GM21360 (cell line): ENCODE measurements around the gene MYOF.
"Not testable (repeated sequence)": the region's sequence is repeated elsewhere in the genome, so short reads cannot be mapped to it uniquely, and the experiment has no call there.

Experiments
- ATAC-seq: cut with Tn5 transposase; IDR thresholded peaks from one replicate; pipeline ENCODE4 v1.9.1; 2021; ENCODE audit warnings: mild to moderate bottlenecking, moderate library complexity; ENCODE audit not compliant: unreplicated experiment

MYOF gene

GRCh38 chr10:93485690-93486089 is 3.6 kb upstream of the MYOF start:
- no peak for ATAC-seq

GRCh38 chr10:93481637-93482144 is 443 bp downstream of the MYOF start:
- ATAC-seq = no peak

- no peak for ATAC-seq
Observed at GRCh38 chr10:93478873-93479272, 3.3 kb downstream of the MYOF start.

GRCh38 chr10:93476756-93477155 is 5.4 kb downstream of the MYOF start:
- no peak for ATAC-seq

- ATAC-seq = no peak
Observed at GRCh38 chr10:93475871-93476270, 6.3 kb downstream of the MYOF start.

- no peak for ATAC-seq
Observed at GRCh38 chr10:93475227-93475626, 6.9 kb downstream of the MYOF start.

- ATAC-seq = no peak
Observed at GRCh38 chr10:93473804-93474472, 8.2 kb downstream of the MYOF start.

- ATAC-seq = no peak
Observed at GRCh38 chr10:93473161-93473560, 9.0 kb downstream of the MYOF start.

- ATAC-seq = no peak
Observed at GRCh38 chr10:93471110-93471651, 11.0 kb downstream of the MYOF start.

GRCh38 chr10:93469454-93469853 is 12.7 kb downstream of the MYOF start:
- ATAC-seq = no peak

- ATAC-seq = no peak
Observed at GRCh38 chr10:93468461-93469213, 13.5 kb downstream of the MYOF start.

- ATAC-seq = not testable (repeated sequence)
Observed at GRCh38 chr10:93467635-93468034, 14.5 kb downstream of the MYOF start.

- no peak for ATAC-seq
Observed at GRCh38 chr10:93465806-93466675, 16.1 kb downstream of the MYOF start.

- ATAC-seq = no peak
Observed at GRCh38 chr10:93464776-93465388, 17.3 kb downstream of the MYOF start.

- ATAC-seq = no peak
Observed at GRCh38 chr10:93463723-93464476, 18.2 kb downstream of the MYOF start.

GRCh38 chr10:93462881-93463280 is 19.3 kb downstream of the MYOF start:
- no peak for ATAC-seq

- ATAC-seq = no peak
Observed at GRCh38 chr10:93462371-93462770, 19.8 kb downstream of the MYOF start.

GRCh38 chr10:93461807-93462178 is 20.3 kb downstream of the MYOF start:
- ATAC-seq = no peak

GRCh38 chr10:93461109-93461806 is 20.9 kb downstream of the MYOF start:
- no peak for ATAC-seq
